Measurements from ENCODE around the gene NPW. TPM values are rescaled to one million over a fixed set of nuclear protein-coding genes. Genes with fewer than 3 reads are reported as not detected.
A peak's percentile ranks its signal among the peaks of the same experiment; 100 is the strongest.

Gene NPW
- total RNA-seq, 1 donor from 2014 or later, result 1.3 TPM

DNA sequence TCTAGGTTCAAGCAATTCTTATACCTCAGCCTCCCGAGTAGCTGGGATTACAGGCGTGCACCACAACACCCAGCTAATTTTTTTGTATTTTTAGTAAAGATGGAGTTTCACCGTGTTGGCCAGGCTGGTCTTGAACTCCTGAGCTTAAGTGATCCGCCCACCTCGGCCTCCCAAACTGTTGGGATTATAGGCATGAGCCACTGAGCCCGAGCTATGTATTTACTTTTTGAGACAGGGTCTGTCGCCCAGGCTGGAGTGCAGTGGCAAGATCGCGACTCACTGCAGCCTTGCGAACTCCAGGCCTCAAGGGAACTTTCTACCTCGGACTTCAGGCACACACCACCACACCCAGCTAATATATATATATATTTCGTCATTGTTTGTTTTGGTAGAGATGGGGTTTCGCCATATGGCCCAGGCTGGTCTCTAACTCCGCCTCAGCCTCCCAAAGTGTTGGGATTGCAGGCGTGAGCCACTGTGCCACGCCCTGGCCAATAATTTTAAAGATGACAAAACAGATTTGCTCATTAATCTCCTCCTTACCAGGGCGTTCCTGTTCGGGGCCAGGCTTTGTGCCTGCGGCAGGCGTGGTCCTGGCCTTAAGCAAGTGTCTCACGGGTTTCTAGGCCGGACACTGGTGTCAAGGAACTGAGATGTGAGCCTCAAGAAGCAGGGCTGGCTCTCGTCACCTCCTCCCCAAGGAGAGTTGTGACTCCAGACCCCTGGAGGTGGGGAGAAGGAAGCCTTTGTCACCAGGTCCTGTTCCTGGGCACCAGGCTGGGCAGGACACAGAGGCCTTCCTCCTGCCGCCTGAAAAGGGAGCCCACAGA lies 4.3 kb upstream of the NPW start:
- H3K36me3 Mint-ChIP-seq (ENCODE audit: low read depth), result no peaks in the 10 kb centered on the region
- no peak for DNase-seq (ENCODE audit: low read depth, low spot score)
- no peak overlapping the region for H3K4me3 Mint-ChIP-seq
- no peaks in the 10 kb centered on the region for H3K9me3 Mint-ChIP-seq
- H3K27ac Mint-ChIP-seq (ENCODE audit: unreplicated experiment), result no peak overlapping the region
- peaks cover 2% of the 10 kb centered on the region for H3K4me1 Mint-ChIP-seq
- TF ChIP-seq, protein P1, sequence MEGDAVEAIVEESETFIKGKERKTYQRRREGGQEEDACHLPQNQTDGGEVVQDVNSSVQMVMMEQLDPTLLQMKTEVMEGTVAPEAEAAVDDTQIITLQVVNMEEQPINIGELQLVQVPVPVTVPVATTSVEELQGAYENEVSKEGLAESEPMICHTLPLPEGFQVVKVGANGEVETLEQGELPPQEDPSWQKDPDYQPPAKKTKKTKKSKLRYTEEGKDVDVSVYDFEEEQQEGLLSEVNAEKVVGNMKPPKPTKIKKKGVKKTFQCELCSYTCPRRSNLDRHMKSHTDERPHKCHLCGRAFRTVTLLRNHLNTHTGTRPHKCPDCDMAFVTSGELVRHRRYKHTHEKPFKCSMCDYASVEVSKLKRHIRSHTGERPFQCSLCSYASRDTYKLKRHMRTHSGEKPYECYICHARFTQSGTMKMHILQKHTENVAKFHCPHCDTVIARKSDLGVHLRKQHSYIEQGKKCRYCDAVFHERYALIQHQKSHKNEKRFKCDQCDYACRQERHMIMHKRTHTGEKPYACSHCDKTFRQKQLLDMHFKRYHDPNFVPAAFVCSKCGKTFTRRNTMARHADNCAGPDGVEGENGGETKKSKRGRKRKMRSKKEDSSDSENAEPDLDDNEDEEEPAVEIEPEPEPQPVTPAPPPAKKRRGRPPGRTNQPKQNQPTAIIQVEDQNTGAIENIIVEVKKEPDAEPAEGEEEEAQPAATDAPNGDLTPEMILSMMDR (conservative IDR thresholded peaks at IDR 0.05), result no peak
- peaks cover 25% of the 10 kb centered on the region for H3K27me3 Mint-ChIP-seq (ENCODE audit: low read depth)

GRCh38 chr16:2015947-2016208 lies 3.7 kb upstream of the NPW start:
- H3K27me3 Mint-ChIP-seq (ENCODE audit: low read depth), result peaks cover 30% of the 10 kb centered on the region
- no peaks in the 10 kb centered on the region for H3K9me3 Mint-ChIP-seq
- TF ChIP-seq, protein P1 (conservative IDR thresholded peaks at IDR 0.05), result no peak
- no peak overlapping the region for H3K4me3 Mint-ChIP-seq
- H3K27ac Mint-ChIP-seq (ENCODE audit: unreplicated experiment), result no peak overlapping the region
- H3K4me1 Mint-ChIP-seq, result peaks cover 4% of the 10 kb centered on the region
- DNase-seq (ENCODE audit: low read depth, low spot score), result no peak
- H3K36me3 Mint-ChIP-seq (ENCODE audit: low read depth), result no peaks in the 10 kb centered on the region

DNA sequence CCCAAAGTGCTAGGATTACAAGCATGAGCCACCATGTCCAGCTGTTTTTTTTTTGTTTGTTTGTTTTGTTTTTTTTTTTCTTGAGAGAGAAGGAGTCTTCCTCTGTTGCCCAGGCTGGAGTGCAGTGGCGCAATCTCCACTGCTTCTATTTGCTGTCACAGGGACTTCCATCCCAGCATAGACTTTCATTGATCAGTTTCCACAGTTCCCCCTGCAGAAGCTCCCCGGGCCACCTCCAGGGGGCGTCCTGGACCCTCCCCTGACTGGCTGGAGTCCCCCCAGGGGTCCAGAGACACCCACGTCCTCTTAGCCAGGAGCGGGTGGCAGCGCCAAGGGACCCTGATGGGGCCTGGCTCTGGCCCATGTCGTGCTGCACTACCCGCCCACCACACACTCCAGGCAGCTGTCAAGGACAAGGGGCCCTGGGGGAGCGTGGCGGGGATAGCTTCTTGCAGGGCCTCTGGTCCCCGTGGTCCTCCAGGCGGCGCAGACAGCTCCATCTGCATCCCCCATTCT lies 3.1 kb upstream of the NPW start:
- H3K36me3 Mint-ChIP-seq (ENCODE audit: low read depth), result no peaks in the 10 kb centered on the region
- peaks cover 5% of the 10 kb centered on the region for H3K4me1 Mint-ChIP-seq
- H3K27ac Mint-ChIP-seq (ENCODE audit: unreplicated experiment), result no peak overlapping the region
- peaks cover 36% of the 10 kb centered on the region for H3K27me3 Mint-ChIP-seq (ENCODE audit: low read depth)
- TF ChIP-seq, protein P1 (conservative IDR thresholded peaks at IDR 0.05), result peak; percentile 54
- no peak for DNase-seq (ENCODE audit: low read depth, low spot score)
- H3K4me3 Mint-ChIP-seq, result peak overlapping the region; percentile 31
- no peaks in the 10 kb centered on the region for H3K9me3 Mint-ChIP-seq

DNA sequence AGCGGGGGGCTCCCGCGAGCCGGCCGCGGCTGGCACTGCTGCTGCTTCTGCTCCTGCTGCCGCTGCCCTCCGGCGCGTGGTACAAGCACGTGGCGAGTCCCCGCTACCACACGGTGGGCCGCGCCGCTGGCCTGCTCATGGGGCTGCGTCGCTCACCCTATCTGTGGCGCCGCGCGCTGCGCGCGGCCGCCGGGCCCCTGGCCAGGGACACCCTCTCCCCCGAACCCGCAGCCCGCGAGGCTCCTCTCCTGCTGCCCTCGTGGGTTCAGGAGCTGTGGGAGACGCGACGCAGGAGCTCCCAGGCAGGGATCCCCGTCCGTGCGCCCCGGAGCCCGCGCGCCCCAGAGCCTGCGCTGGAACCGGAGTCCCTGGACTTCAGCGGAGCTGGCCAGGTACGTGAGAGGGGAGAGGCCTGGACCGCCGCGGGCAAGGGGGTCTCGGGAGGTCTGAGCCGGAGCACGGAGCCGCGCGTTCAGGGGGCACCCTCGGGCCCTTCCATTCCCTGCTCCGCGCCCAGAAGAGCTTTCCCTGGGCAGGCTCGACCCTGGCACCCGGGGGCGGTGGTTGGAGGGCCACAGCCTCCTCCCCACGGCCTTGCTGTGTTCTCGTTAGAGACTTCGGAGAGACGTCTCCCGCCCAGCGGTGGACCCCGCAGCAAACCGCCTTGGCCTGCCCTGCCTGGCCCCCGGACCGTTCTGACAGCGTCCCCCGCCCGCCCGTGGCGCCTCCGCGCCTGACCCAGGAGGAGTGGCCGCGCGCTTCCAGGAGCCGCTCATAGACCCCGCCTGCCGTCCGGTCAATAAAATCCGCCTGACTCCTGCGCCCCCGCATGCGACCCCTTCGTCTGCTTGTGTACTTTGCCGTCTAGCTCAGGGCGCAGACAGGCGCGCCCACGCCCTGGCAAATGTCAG lies 591 bp downstream of the NPW start:
- TF ChIP-seq, protein P1 (conservative IDR thresholded peaks at IDR 0.05), result no peak
- peaks cover 22% of the 10 kb centered on the region for H3K4me1 Mint-ChIP-seq
- no peak overlapping the region for H3K27ac Mint-ChIP-seq (ENCODE audit: unreplicated experiment)
- no peaks in the 10 kb centered on the region for H3K9me3 Mint-ChIP-seq
- peaks cover 58% of the 10 kb centered on the region for H3K27me3 Mint-ChIP-seq (ENCODE audit: low read depth)
- H3K36me3 Mint-ChIP-seq (ENCODE audit: low read depth), result no peaks in the 10 kb centered on the region
- DNase-seq (ENCODE audit: low read depth, low spot score), result no peak
- H3K4me3 Mint-ChIP-seq, result peak overlapping the region; percentile 71

- H3K4me1 Mint-ChIP-seq, result peaks cover 26% of the 10 kb centered on the region
Observed at GRCh38 chr16:2022723-2023091, 3.1 kb downstream of the NPW start.

More at GRCh38 chr16:2022723-2023091, 3.1 kb downstream of the NPW start:
- Mint-ChIP-seq H3K27me3 (ENCODE audit: low read depth) (peaks cover 68% of the 10 kb centered on the region), H3K4me3 (peak overlapping the region; percentile 69), H3K9me3 (no peaks in the 10 kb centered on the region), H3K36me3 (ENCODE audit: low read depth) (no peaks in the 10 kb centered on the region), H3K27ac (ENCODE audit: unreplicated experiment) (no peak overlapping the region)
- no peak for DNase-seq (ENCODE audit: low read depth, low spot score)
- TF ChIP-seq, protein P1 (conservative IDR thresholded peaks at IDR 0.05), result no peak

All from neural crest cell (in vitro differentiated cells).